HG02938 (cell line): ENCODE data around the gene PLEKHA6.
"Not testable (repeated sequence)": the region's sequence is repeated elsewhere in the genome, so short reads cannot be mapped to it uniquely, and the experiment has no call there.

ENCODE experiments used
- ATAC-seq: cut with Tn5 transposase; IDR thresholded peaks from one replicate; pipeline ENCODE4 v1.9.1; 2021; ENCODE audit warnings: mild to moderate bottlenecking, moderate library complexity; ENCODE audit not compliant: unreplicated experiment

PLEKHA6 gene

DNA sequence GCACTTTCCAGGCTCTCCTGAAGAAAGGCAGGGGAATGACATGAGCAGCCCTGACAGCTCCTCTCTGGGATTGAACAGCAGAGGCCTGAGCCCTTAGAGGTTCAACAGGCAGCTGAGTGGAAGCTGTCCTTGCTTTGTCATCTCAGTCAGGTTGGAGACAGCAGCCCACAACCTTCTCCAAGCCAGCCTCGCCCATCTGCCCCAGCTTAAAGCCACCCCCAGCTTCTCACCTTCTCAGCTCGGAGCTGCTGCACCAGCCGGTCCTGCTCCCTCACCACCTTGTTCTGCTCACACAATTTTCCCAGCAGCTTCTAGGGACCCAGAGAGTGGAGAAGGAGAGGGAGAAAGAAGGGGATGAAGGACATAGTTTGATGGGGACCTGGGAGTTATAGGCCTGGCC lies 110.8 kb downstream of the PLEKHA6 start:
- no peak for ATAC-seq

DNA sequence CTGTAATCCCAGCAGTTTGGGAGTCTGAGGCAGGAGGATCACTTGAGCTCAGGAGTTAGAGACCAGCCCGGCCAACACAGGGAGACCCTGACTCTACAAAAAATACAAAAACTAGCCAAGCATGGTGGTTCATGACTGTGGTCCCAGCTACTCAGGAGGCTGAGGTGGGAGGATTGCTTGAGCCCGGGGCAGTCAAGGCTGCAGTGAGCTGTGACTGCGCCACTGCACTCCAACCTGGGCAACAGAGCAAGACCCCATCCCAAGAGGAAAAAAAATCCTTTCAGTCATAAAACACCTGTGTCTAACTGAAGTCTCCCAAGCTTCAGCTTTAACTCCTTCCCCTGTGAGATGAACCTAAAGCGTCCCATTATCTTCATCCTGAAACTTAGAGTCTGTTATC lies 112.9 kb downstream of the PLEKHA6 start:
- ATAC-seq, result no peak

DNA sequence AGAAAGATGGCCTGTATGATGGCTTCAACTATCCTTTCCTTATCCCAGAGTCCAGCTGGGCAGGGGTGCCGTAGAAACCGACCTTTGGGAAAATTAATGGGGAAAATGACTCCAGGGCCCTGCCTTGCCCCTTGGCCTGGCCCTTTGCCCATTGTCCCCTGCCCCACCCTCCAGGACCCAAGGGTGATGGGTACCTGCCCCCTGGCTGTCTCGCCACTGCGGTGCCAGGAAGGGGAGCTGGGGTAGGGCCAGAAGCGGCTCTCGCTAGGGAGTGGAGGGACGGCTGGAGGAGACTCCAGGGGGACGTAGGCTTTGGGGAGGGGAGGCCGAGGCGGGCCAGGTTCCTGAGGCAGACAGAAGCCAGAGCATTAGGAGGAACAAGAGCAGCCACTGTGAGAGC lies 116.8 kb downstream of the PLEKHA6 start:
- no peak for ATAC-seq

DNA sequence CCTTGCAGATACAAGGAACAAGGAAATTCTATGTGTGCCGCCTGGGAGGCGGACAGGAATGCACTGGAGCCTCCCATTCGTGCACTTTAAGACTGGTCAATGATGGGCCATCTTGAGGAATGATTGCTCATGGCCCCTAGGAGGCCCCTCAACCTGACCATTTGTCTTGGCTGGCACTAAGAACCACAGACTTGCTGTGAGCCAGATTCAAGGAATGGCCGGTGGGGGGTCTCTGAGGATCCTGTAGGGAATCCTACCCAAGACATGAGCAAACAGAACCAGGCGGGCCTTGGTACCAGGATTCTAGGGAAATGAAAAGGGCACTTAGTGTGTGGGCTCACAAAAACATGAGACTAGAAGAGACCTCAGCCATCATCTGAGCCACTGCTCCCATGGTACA lies 117.8 kb downstream of the PLEKHA6 start:
- ATAC-seq, result no peak

DNA sequence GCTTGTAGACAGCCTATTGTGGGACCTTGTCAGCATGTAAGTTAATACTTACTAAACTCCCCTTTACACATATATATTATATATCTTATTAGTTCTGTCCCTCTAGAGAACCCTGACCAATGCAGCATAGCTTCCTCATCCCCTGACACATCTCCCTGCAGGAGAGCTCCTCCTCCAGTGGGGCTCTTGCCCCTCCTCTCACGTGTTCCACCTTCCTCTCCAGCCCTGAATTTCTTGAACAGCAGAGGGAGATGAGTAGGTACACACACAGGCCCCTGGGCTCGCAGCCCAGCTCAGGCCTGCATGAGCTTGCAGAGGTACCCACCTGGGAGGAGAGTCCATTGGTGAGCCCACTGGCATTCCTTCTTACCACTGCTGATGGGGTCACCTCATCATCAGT lies 118.7 kb downstream of the PLEKHA6 start:
- no peak for ATAC-seq

DNA sequence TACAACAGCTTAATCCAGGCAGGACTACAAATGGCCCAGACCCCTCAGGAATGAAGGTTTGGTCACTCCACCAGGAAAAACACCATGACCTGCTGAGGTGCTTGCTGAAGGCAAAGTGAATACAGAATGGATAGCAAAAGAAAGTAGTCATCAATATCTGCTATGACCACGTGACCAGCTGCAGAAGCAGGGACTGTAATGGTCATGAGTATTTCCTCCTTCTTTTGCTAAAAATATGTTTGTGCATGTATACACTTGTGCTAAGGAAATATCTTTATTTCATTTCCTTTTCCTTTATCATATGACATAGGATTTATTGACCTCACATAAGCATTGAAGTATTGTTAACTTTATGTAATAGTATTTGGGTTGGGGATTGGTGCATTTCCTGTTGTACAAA lies 119.5 kb downstream of the PLEKHA6 start:
- no peak for ATAC-seq

DNA sequence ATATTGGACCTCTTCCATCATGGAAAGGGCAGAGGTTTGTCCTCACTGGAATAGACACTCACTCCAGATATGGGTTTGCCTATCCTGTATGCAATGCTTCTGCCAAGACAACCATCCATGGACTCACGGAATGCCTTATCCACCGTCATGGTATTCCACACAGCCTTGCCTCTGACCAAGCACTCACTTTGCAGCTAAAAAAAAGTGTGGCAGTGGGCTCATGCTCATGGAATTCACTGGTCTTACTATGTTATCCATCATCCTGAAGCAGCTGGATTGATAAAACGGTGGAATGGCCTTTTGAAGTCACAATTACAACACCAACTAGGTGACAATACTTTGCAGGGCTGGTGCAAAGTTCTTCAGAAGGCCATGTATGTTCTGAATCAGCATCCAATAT lies 120.3 kb downstream of the PLEKHA6 start:
- ATAC-seq, result not testable (repeated sequence)

DNA sequence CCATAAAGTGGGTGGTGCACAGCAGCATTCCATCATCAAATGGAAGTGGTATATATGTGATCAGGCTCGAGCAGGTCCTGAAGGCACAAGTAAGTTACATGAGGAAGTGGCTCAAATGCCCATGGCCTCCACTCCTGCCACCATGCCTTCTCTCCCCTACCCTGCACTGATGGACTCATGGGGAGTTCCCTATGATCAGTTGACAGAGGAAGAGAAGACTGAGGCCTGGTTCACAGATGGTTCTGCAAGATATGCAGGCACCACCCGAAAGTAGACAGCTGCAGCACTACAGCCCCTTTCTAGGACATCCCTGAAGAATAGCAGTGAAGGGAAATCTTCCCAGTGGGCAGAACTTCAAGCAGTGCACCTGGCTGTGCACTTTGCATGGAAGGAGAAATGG lies 121.2 kb downstream of the PLEKHA6 start:
- ATAC-seq, result not testable (repeated sequence)

DNA sequence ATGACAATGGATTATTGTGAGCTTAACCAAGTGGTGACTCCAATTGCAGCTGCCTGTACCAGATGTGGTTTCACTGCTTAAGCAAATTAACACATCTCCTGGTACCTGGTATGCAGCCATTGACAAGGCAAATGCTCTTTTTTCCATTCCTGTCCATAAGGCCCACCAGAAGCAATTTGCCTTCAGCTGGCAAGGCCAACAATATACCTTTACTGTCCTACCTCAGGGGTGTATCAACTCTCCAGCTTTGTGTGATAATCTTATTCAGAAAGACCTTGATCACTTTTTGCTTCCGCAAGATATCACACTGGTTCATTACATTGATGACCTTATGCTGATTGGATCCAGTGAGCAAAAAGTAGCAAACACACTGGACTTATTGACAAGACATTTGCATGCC lies 122.2 kb downstream of the PLEKHA6 start:
- ATAC-seq, result not testable (repeated sequence)

DNA sequence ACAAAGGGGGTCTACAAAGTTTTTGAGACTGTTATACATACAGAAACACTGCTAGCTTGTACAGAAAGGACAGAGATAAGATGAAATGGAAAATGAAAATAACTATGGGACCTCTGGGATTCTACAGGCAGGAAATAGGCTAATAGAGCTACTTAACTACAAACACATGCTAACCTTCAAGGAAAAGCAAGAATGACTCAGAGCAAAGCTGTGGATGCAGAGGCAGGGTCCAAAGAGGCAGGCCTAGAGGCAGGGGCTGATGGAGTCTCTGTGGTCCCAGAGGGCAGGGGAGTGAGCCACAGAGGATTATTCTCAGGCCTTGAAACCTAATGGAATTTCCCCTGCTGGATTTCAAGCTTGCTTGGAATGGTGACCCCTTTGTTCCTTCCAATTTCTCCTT lies 127.2 kb downstream of the PLEKHA6 start:
- no peak for ATAC-seq

DNA sequence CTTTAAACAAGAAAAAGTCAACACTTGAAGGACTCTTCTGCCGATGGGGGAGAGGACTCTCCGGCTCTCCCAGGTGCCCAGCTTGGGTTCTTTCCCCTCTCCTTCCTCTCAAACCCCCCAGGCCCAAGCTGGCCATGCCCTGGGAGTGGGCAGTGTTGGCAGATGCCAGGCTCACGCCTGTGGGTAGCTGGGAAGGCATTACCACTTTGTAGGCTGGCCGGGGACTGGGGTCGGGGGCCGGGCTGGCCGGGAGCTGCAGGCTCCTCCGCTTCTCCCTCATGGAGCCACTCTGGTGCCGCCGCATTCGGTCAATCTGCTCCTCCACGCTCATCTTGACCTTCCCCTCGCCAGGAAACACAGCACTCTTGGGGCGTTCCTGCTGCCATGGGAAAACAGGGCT lies 129.5 kb downstream of the PLEKHA6 start:
- ATAC-seq, result no peak

DNA sequence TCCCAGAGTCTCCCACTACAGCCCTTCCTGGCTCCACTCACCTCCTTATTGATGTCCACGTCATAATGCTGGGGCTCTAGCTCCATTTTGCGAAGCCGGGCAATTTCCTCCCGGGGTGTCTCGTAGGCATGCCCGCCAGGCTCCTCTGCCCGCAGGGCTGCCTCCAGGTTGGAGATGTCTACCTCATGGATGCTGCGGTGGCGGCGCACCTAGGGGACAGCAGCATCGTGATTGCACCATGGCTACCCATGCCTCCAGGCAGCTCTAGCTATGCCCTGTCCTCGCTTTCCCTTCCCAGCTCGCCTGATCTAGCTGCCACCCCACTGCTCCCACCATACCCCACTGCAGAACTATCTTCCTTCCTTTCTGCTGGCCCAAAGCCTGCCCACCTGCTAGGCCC lies 130.8 kb downstream of the PLEKHA6 start:
- no peak for ATAC-seq

DNA sequence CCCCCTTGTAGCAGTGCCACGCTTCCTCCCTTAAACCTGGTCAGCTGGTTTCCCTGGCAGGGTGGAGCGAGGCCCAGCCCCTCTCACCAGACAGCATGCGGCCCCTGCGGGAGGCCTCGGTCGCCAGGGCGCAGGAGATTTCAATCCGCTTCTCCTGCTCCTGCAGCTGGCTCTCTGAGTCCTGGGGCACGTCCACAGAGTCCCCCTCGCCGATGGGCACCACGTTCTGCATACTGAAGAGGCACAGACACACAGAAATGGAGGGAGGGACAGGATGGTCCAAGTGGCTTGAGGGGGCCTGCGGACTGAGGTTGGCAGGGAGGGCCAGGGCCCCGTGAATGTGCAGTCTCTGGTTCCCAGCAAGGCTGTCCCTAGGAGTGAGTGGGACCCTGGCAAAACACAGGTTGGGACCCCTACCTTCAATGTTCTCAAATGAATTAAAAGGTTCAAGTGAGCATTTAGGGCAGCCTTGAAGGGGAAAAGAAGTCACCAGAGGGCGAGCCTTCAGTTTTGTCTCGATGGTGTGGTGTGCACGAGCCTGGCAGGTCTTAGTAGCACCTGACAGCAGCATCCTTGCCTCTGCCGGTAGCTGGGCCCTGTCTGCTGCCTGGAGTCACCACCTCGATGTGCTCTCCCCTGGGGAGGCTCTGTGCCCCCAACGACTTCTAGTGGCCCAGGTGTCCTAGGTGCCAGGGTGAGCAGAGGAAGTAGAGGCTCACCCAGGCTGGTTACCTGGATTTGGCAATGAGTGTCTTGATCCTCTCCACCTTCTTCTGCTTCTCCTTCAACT lies 131.5 kb downstream of the PLEKHA6 start:
- ATAC-seq, result no peak

DNA sequence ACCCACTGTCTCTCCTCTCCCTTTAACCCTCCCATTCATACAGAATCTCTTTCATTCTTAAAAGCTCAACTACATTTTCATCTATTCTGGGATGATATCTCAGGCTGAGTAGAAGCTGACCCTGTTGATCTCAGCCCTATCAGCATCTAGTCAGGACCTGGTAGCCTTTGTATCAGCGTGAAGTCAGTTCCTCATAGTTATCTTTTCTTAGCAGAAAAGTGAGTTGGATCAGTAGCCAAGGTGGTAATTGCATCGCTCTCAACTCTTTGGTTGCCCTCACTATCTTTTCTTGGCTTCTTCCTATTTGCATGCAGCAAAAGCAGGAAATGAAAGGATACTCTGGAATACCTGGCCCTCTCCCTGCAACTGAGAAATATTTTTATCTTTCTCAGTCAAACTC lies 132.4 kb downstream of the PLEKHA6 start:
- ATAC-seq, result no peak

DNA sequence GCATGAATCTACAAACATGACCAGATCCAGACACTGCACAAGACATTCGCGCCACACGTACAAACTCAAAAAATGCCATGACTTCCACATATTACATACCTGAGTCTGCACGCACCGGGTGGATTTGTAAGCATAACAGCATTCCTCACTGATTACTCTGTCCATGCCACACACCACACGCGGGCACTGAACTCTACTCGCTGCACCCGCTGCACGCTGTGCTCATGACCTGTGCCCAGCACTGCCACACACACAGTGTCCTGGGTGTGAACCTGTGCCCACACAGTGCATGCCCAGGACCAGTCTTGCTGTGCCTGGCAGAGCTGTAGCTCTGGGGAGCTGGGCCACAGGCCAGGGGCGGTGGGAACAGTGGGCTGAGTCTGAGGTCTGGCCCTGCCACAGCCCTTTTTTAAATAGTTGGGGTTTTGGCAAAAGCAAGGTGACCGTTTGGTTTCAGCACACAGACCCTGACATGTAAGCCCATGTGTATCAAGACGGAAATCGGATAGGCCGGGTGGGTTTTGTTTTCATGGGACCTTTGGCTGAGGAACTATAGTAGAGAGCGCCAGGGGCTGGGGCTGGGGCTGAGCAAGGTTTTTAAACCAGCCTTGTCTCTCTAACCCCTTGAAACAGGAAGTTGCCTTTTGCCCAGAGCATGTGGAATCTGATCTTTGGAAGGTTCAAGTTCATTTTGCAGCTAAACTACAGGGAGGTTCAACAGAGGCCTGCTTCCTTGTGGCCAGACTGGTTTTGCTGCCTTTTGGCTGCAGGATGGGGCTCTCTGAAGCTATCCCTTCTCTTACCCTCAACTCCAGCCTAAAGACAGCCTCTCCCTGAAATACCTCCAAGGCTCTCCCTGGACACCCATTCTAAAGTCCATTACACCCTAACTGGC lies 133.6 kb downstream of the PLEKHA6 start:
- no peak for ATAC-seq

DNA sequence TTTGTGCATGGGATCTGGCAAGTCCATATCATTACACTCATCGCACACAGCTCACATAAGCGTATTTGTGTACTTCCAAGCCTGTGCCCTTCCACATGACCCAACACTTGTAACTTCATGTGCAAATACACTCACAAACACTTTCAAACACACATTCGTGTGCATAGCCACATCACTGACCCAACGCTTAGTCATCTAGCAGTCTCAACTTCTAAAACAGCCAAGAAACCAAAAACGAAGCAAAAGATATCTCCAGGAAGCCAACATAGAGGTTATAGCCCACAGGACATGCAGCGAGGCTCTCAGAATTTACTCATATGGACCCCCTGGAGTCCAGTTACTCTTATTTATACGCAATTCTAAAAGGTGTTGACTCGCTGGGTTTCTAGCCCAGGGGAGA lies 135.1 kb downstream of the PLEKHA6 start:
- no peak for ATAC-seq

DNA sequence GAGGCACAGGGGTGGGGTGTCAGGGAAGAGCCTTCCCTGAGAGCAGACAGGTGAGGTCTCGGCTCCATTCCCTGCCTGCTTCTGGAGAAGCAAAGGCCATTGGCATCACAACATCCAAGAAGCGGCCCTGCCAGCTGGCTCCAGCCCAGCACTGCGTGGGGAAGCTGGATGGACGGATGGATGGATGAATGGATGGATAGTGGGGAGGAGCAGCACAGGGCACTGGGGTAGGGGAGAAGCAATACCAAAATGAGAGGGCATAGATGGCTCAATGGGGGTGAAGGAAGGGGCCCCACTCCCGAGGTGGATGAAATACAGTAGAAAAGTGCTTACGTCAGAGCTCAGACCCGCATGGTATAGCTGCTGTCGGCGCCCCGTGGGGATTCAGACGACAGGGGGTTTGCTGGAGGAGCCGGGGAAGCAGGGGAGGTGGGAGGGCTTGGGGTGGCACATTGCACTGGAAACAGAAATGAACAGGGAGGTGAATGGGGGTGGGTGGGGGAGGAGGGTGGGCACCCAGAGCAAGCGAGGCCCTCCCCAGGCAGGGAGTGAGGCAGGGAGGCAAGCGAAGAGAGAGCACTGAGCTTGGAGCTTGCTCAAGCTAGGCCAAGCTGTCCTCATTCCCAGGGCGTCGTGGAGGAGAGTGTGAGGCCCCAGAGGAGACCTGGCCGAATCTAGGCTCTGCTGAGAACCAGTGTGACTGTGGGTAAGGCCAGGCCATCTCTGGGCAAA lies 136.4 kb downstream of the PLEKHA6 start:
- no peak for ATAC-seq

DNA sequence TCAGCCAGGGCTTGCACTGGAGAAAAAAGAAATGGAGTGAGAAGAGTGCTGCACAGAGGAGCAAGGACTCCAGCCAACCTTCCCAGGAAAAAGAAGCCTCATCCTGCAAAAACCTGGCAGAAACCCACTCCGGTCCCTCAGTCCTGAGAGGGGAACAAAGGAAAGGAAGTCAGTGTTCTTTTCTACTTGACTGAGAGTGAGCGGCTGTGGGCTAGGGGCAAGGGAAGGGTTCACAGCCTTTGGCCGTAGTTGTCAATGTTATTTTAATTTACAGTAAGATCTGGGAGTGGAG lies 137.0 kb downstream of the PLEKHA6 start:
- no peak for ATAC-seq

DNA sequence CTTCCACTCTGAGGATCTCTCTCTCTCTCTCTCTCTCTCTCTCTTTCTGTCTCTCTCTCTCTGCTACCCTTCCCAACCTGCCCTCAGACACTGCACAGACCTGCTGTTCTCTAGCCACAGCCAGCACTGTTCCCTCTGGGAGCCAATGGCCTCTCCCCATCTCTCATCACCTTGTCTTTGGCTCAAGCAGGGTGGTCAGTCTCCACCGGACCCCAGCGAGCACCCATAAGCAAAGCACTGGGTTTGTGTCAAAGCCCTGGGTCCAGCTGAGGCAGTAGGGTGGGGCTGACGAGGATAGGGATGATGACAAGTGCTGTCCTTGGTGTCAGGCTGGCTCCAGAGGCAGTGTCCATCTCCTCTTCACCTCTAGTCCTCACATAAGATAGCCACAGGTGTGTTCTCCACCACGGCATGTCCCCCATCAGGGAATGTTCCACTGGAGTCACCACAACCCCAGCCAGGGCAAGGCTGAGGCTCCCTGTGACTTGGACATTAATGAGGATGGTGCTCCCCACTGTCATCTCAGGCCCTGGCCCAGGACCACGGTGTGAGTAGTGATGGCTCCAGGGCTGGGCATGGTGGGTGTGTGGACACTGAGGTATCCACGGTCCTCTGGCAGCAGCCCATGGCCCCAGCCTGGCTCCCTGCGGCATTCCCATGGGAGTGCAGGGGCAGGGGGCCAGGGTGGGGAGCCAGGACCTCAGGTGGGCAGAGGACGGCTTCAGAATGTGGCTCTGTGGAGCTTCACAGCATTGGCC lies 137.5 kb downstream of the PLEKHA6 start:
- ATAC-seq, result no peak

DNA sequence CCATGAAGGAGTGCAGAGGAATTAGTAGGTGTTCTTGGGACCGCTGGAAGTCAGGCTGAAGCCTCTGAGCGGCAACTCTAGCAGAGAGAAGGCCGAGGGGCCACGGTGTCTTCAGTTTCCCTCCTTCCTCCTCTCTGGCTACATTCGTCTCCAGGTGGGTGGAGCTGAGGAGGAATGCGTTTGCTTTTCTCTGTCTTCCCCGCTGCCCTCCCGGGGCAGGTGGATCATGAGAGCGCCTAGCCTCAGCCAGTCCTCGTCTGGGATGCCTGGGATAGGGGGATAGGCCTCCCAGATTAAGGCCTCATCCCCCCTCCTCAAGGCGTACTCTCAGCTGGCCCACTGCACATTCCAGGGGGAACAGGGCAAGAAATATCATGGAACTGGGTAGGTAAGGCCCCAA lies 138.5 kb downstream of the PLEKHA6 start:
- ATAC-seq, result no peak
